Esophagus squamous epithelium (tissue), 4 donors: Measurements from ENCODE around the gene TAF3.

Experiments used
- CTCF ChIP-seq, 6 experiments: fragments of 450-650 bp in 4 of 6; fragments of 200-600 bp in 2 of 6; sonication (generic) in 2 of 6; IDR thresholded peaks; one replicate each; pipeline ENCODE4 v1.5.1; 2016 to 2019; ENCODE audit warnings: antibody characterized with exemption in 6 of 6, mild to moderate bottlenecking in 4 of 6, moderate library complexity in 4 of 6
- POLR2A ChIP-seq, 4 donors: fragments of 450-650 bp; IDR thresholded peaks; one replicate each; pipeline ENCODE4 v1.6.1; 2017; ENCODE audit warnings: antibody characterized with exemption in 4 of 4, mild to moderate bottlenecking in 4 of 4, moderate library complexity in 3 of 4

GRCh38 chr10:8013006-8013405 lies 194.7 kb downstream of the TAF3 start:
- no peak for TF ChIP-seq POLR2A (IDR thresholded peaks at IDR 0.05)
- no peak for TF ChIP-seq CTCF (IDR thresholded peaks at IDR 0.05)
